IMR-90 (cell line): ENCODE results near the gene MGAT5. TPM values are rescaled to one million over a fixed set of nuclear protein-coding genes. Genes with fewer than 3 reads are reported as not detected.

Experiments used
- ATAC-seq: fragments of 200-7000 bp; cut with Tn5 transposase; 2 replicates; pipeline ENCODE4 v1.9.1; 2020; ENCODE audit warnings: low read depth, mild to moderate bottlenecking, moderate library complexity
- BruUV-seq: library from RNA; stranded (reverse); fragments of 400-500 nt; replicated peaks from 2 replicates; lab custom pipeline; 2021; lab: Mats Ljungman, UMichigan
- CTCF ChIA-PET: fragments of 300-600 bp; formaldehyde crosslinking; extraction: SDS; loops from one replicate; lab custom pipeline; 2021; ENCODE audit warnings: antibody characterized with exemption; lab: Yijun Ruan, JAX
- POLR2A ChIA-PET: fragments of 300-600 bp; sonication (Branson Sonifier 250); formaldehyde crosslinking; loops from one replicate; lab custom pipeline; 2022; ENCODE audit warnings: antibody characterized with exemption; ENCODE audit not compliant: unreplicated experiment; lab: Charles Lee
- DNase-seq: peaks from one replicate; pipeline ENCODE4 v3.0.0; 2013
- H2AFZ ChIP-seq: replicated peaks from 2 replicates; pipeline ENCODE3; 2013; ENCODE audit warnings: low read length, mild to moderate bottlenecking; ENCODE audit not compliant: poor library complexity
- H2AK5ac ChIP-seq: 2 replicates; pipeline ENCODE4 v1.6.1; 2013; ENCODE audit warnings: low read depth, low read length, inconsistent platforms
- H2AK9ac ChIP-seq: replicated peaks from 2 replicates; pipeline ENCODE3; 2013; ENCODE audit warnings: mild to moderate bottlenecking, low read depth, low read length, moderate library complexity; ENCODE audit not compliant: poor library complexity
- H2BK120ac ChIP-seq: 2 replicates; pipeline ENCODE4 v1.6.1; 2013; ENCODE audit warnings: low read depth, low read length, inconsistent platforms
- H2BK15ac ChIP-seq: 3 replicates; pipeline ENCODE4 v1.6.1; 2013; ENCODE audit warnings: low read depth, low read length, inconsistent platforms
- H2BK20ac ChIP-seq: 2 replicates; pipeline ENCODE4 v1.6.1; 2013; ENCODE audit warnings: low read depth, mild to moderate bottlenecking, inconsistent platforms, low read length, moderate library complexity
- H2BK5ac ChIP-seq: 2 replicates; pipeline ENCODE4 v1.6.1; 2013; ENCODE audit warnings: mild to moderate bottlenecking, low read depth, low read length, inconsistent platforms; ENCODE audit not compliant: poor library complexity, severe bottlenecking
- H3K14ac ChIP-seq: replicated peaks from 2 replicates; pipeline ENCODE4 v1.6.1; 2013; ENCODE audit warnings: low read depth, low read length, inconsistent platforms
- H3K18ac ChIP-seq: 2 replicates; pipeline ENCODE4 v1.6.1; 2013; ENCODE audit warnings: low read depth, low read length, control low read depth
- H3K23ac ChIP-seq: 2 replicates; pipeline ENCODE4 v1.6.1; 2013; ENCODE audit warnings: low read depth, low read length, inconsistent platforms
- H3K27ac ChIP-seq: 2 replicates; pipeline ENCODE4 v1.5.1; 2013; ENCODE audit warnings: mild to moderate bottlenecking, control low read depth, low read length; ENCODE audit not compliant: insufficient read depth
- H3K27me3 ChIP-seq: 2 replicates; pipeline ENCODE4 v1.6.1; 2013; ENCODE audit warnings: low read length; ENCODE audit not compliant: control insufficient read depth, insufficient read depth
- H3K36me3 ChIP-seq: 2 replicates; pipeline ENCODE4 v1.6.1; 2013; ENCODE audit warnings: low read length, mixed read lengths; ENCODE audit not compliant: control insufficient read depth, insufficient read depth
- H3K4ac ChIP-seq: 2 replicates; pipeline ENCODE4 v1.6.1; 2013; ENCODE audit warnings: low read depth, low read length, inconsistent platforms
- H3K4me1 ChIP-seq: 2 replicates; pipeline ENCODE4 v1.6.1; 2013; ENCODE audit warnings: low read length, mixed read lengths; ENCODE audit not compliant: control insufficient read depth, insufficient read depth
- H3K4me2 ChIP-seq: 2 replicates; pipeline ENCODE4 v1.6.1; 2013; ENCODE audit warnings: low read depth, mild to moderate bottlenecking, control low read depth, low read length, moderate library complexity
- H3K4me3 ChIP-seq: 2 replicates; pipeline ENCODE4 v1.5.1; 2013; ENCODE audit warnings: low read depth, mild to moderate bottlenecking, control low read depth, low read length, moderate library complexity; ENCODE audit not compliant: insufficient read depth
- H3K56ac ChIP-seq: 2 replicates; pipeline ENCODE4 v1.6.1; 2013; ENCODE audit warnings: low read length, inconsistent platforms; ENCODE audit not compliant: insufficient read depth; ENCODE audit errors: extremely low read depth
- H3K79me1 ChIP-seq, 2 experiments: 2 replicates each; pipeline ENCODE4 v1.6.1; 2013; ENCODE audit warnings: low read length in 2 of 2, inconsistent platforms in 1 of 2, low read depth in 1 of 2
- H3K9ac ChIP-seq: 2 replicates; pipeline ENCODE4 v1.6.1; 2013; ENCODE audit warnings: low read depth, low read length, control low read depth
- H3K9me1 ChIP-seq: 2 replicates; pipeline ENCODE4 v1.6.1; 2013; ENCODE audit warnings: low read length, inconsistent platforms; ENCODE audit not compliant: insufficient read depth
- H3K9me3 ChIP-seq: 2 replicates; pipeline ENCODE4 v1.6.1; 2013; ENCODE audit warnings: low read length; ENCODE audit not compliant: control insufficient read depth, insufficient read depth
- H4K20me1 ChIP-seq: 2 replicates; pipeline ENCODE4 v1.6.1; 2013; ENCODE audit warnings: low read length, inconsistent platforms; ENCODE audit not compliant: insufficient read depth
- H4K5ac ChIP-seq: 2 replicates; pipeline ENCODE4 v1.6.1; 2013; ENCODE audit warnings: mild to moderate bottlenecking, low read depth, low read length, control low read depth
- H4K8ac ChIP-seq, 2 experiments: 2 replicates each; pipeline ENCODE4 v1.6.1; 2013; ENCODE audit warnings: low read depth in 2 of 2, low read length in 2 of 2, control low read depth in 1 of 2, inconsistent platforms in 1 of 2
- H4K91ac ChIP-seq: 2 replicates; pipeline ENCODE4 v1.6.1; 2013; ENCODE audit warnings: low read depth, low read length, inconsistent platforms; ENCODE audit not compliant: insufficient read depth
- CHD1 ChIP-seq: IDR thresholded peaks from 2 replicates; pipeline ENCODE4 v1.6.1; 2012; ENCODE audit warnings: low read depth, low read length, improper control_type of control experiment
- FOS ChIP-seq: fragments of 150-350 bp; IDR thresholded peaks from 2 replicates; pipeline ENCODE4 v1.6.1; 2016; ENCODE audit warnings: low read depth, low read length
- NFE2L2 ChIP-seq: fragments of 150-350 bp; IDR thresholded peaks from 2 replicates; pipeline ENCODE4 v1.6.1; 2016; ENCODE audit warnings: low read depth, mild to moderate bottlenecking, low read length
- POLR2A ChIP-seq: IDR thresholded peaks from 2 replicates; pipeline ENCODE4 v1.6.1; 2012; ENCODE audit warnings: mild to moderate bottlenecking, low read depth, low read length
- RAD21 ChIP-seq: IDR thresholded peaks from 2 replicates; pipeline ENCODE4 v1.6.1; 2012; ENCODE audit warnings: low read length, improper control_type of control experiment
- RCOR1 ChIP-seq: IDR thresholded peaks from 2 replicates; pipeline ENCODE4 v1.6.1; 2012; ENCODE audit warnings: mild to moderate bottlenecking, low read length, improper control_type of control experiment; ENCODE audit not compliant: insufficient replicate concordance
- SMC3 ChIP-seq: fragments of 150-350 bp; IDR thresholded peaks from 2 replicates; pipeline ENCODE4 v1.6.1; 2016; ENCODE audit warnings: low read depth, mild to moderate bottlenecking, antibody characterized with exemption, low read length, moderate library complexity
- WGBS, 2 experiments: methylation state at CpG; one replicate each; pipeline versions ENCODE4 v1.1.5 to v1.1.7; 2013; ENCODE audit warnings: missing lambda C conversion rate in 2 of 2; ENCODE audit not compliant: insufficient read length in 1 of 2; ENCODE audit errors: extremely low coverage in 2 of 2; 5-methylcytosine and 5-hydroxymethylcytosine counted together
- dilution Hi-C: fragments of 300-500 bp; cut with HindIII; formaldehyde crosslinking; loops from one replicate; pipeline ENCODE4 v1.14.3; 2018; ENCODE audit warnings: low sequenced_read_pairs; ENCODE audit not compliant: unreplicated experiment
- in situ Hi-C: fragments of 300-500 bp; cut with MboI; formaldehyde crosslinking; loops from 3 replicates; pipeline ENCODE4 v1.14.3; 2019; ENCODE audit warnings: low sequenced_read_pairs, inconsistent platforms, mixed read lengths
- intact Hi-C: fragments of 100-400 bp; cut with micrococcal nuclease; formaldehyde crosslinking; loops from 2 replicates; pipeline ENCODE4 v1.10.0; 2022
- polyA plus RNA-seq, 3 experiments: library from polyadenylated mRNA; depleted of rRNA; stranded (reverse); fragments of >200 nt; gene quantifications; 2 replicates each; pipeline ENCODE4 v1.2.3, GENCODE V29; 2012; ENCODE audit warnings: low replicate concordance in 1 of 3
- total RNA-seq: library from RNA; depleted of rRNA; stranded (reverse); fragments of >200 nt; gene quantifications from 2 replicates; pipeline ENCODE4 v1.2.3, GENCODE V29; 2012
- TF ChIP-seq, protein P1 (sequence below): conservative IDR thresholded peaks from 2 replicates; pipeline ENCODE4 v1.5.1; 2012; ENCODE audit warnings: mild to moderate bottlenecking, low read depth, low read length, improper control_type of control experiment

Gene MGAT5
- total and polyA plus RNA-seq, 2 of the 4 experiments (the other 2 are of a cell fraction): 22.9 to 59.9 TPM

DNA sequence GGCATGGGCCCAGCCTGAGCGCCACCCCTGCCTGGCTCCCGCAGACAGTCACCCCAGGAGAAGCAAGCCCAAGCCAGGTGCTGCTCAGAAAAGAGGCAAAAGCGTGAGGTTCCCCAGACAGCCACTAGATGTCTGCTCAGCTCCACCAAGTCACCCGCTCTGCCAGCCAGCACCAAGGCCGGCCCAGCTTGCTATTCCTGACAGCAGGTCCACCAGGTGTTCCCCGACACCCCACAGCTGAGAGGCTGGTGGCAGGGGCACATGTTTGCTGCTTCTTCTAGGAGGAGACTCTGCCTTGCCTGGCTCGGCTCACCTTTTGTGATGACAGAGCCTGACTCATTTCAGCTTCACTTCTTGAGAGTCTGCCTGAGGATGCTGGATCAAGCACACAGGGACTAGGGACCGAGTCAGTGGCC, 206.7 kb downstream of the MGAT5 start:
- Histone ChIP-seq H3K9me1 (no peaks in the 10 kb centered on the region), H3K9me3 (no peaks in the 10 kb centered on the region), H3K14ac (no peak overlapping the region), H4K5ac (no peak overlapping the region), H3K4me1 (no peaks in the 10 kb centered on the region), H4K91ac (no peak overlapping the region), H3K23ac (no peak overlapping the region), H3K56ac (no peak overlapping the region), H3K4me2 (no peak overlapping the region), H3K27me3 (peaks cover 15% of the 10 kb centered on the region), H2BK5ac (no peak overlapping the region), H4K20me1 (no peaks in the 10 kb centered on the region), H4K8ac (no peak overlapping the region), H3K4me3 (no peak overlapping the region), H3K4ac (no peak overlapping the region), H3K36me3 (peaks cover 3% of the 10 kb centered on the region; the same call in 1 of the 2 replicates), H2AK9ac (no peak overlapping the region), H2AFZ (peak overlapping the region; percentile 53), H3K27ac (no peak overlapping the region), H2BK120ac (no peak overlapping the region), H3K18ac (no peak overlapping the region), H3K79me1 (no peaks in the 10 kb centered on the region), H3K9ac (no peak overlapping the region), H2BK20ac (no peak overlapping the region), H2AK5ac (no peak overlapping the region), H2BK15ac (no peak overlapping the region)
- no TSS peak for BruUV-seq
- in situ Hi-C loops: loop anchor here (5.0 kb wide), 1 partner anchor 437 kb away; no protein-coding TSS in a partner anchor
- TF ChIP-seq NFE2L2: no peak
- no peak for TF ChIP-seq POLR2A
- TF ChIP-seq SMC3: 0 out of 2 replicates have a peak, but pooled peaks have one; percentile 39
- TF ChIP-seq RAD21: peak; percentile 66
- no peak for TF ChIP-seq CHD1
- TF ChIP-seq FOS: no peak
- TF ChIP-seq RCOR1: no peak
- TF ChIP-seq, protein P1, sequence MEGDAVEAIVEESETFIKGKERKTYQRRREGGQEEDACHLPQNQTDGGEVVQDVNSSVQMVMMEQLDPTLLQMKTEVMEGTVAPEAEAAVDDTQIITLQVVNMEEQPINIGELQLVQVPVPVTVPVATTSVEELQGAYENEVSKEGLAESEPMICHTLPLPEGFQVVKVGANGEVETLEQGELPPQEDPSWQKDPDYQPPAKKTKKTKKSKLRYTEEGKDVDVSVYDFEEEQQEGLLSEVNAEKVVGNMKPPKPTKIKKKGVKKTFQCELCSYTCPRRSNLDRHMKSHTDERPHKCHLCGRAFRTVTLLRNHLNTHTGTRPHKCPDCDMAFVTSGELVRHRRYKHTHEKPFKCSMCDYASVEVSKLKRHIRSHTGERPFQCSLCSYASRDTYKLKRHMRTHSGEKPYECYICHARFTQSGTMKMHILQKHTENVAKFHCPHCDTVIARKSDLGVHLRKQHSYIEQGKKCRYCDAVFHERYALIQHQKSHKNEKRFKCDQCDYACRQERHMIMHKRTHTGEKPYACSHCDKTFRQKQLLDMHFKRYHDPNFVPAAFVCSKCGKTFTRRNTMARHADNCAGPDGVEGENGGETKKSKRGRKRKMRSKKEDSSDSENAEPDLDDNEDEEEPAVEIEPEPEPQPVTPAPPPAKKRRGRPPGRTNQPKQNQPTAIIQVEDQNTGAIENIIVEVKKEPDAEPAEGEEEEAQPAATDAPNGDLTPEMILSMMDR: peak; percentile 58
- dilution Hi-C loops: no loop called here
- intact Hi-C loops: loop anchor here (1.0 kb wide), 1 partner anchor 438 kb away; no protein-coding TSS in a partner anchor
- WGBS, 2 experiments: 36% methylated on average over 3 of the region's 8 CpGs; no CpG with 5 or more reads in 1 of the 2 experiments
- POLR2A ChIA-PET: no interaction called here
- CTCF ChIA-PET: interaction anchor here (1.0 kb wide), 1 partner anchor 437 kb away, joined by 3 read pairs; no protein-coding TSS in a partner anchor
- ATAC-seq (peak; percentile 74), DNase-seq (peak; percentile 47)
